ENCODE data around the gene RBM27.
"Not testable (repeated sequence)": the region's sequence is repeated elsewhere in the genome, so short reads cannot be mapped to it uniquely, and the experiment has no call there.

RBM27 gene

DNA sequence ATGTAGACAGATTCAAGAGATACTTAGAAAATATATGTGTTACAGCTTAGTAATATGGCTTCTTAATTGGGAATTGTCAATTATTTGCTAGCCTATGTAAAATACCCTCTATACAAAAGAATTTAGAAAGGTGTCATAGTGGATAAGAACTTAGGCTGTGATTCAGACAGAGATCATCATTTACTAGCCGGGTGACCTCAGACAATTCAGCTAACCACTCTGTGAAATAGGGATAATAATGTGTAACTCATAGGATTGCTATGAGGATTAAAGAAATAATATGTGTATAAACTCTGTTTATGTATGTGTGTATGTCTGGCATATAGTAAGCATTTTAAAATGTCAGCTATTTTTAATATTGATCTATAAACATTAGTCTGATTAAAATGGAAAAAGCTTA, 15.0 kb upstream of the RBM27 start:
- no peaks in the 10 kb centered on the region for H3K36me3 ChIP-seq (ENCODE audit: control insufficient read depth in 1 of 2, insufficient read depth in 2 of 2, low read length in 2 of 2)
- no peak overlapping the region for H3K27ac ChIP-seq (ENCODE audit: low read depth, low read length)
- H4K12ac ChIP-seq (ENCODE audit: low read depth, low read length) = no peak overlapping the region
- H3K79me2 ChIP-seq (ENCODE audit: control insufficient read depth, insufficient read depth, low read length, poor library complexity) = no peaks in the 10 kb centered on the region
- H2BK12ac ChIP-seq (ENCODE audit: low read length) = no peak overlapping the region
- no peak overlapping the region for H2AFZ ChIP-seq (ENCODE audit: insufficient read depth, low read length, poor library complexity)
- H3K27me3 ChIP-seq (ENCODE audit: insufficient read depth, low read length) = no peaks in the 10 kb centered on the region
- H2BK5ac ChIP-seq (ENCODE audit: low read depth, low read length, poor library complexity) = no peak overlapping the region
- no peaks in the 10 kb centered on the region for H3K79me1 ChIP-seq (ENCODE audit: low read length)
- H4K91ac ChIP-seq (ENCODE audit: low read depth, low read length) = no peak overlapping the region
- H3K9ac ChIP-seq (ENCODE audit: low read length) = no peak overlapping the region
- no peaks in the 10 kb centered on the region for H3K9me3 ChIP-seq (ENCODE audit: insufficient read depth, low read depth, low read length)
- no peak overlapping the region for H2BK120ac ChIP-seq (ENCODE audit: insufficient read depth, low read length, poor library complexity)
- H3K4me3 ChIP-seq (ENCODE audit: low read depth, low read length) = no peak overlapping the region
- no peak overlapping the region for H4K8ac ChIP-seq (ENCODE audit: low read depth, low read length)
- H3K4ac ChIP-seq (ENCODE audit: low read depth, low read length) = no peak overlapping the region
- H3K18ac ChIP-seq (ENCODE audit: low read length) = no peak overlapping the region
- H3K14ac ChIP-seq (ENCODE audit: low read length) = no peak overlapping the region
- peaks cover 0 to under 1% of the 10 kb centered on the region in 2 experiments for H3K4me1 ChIP-seq (ENCODE audit: control insufficient read depth in 1 of 2, insufficient read depth in 2 of 2, low read length in 2 of 2)
- WGBS (ENCODE audit: extremely low coverage, insufficient coverage, insufficient read length) = no CpG with 5 or more reads among the region's 1 CpG
- no peak overlapping the region for H3K4me2 ChIP-seq (ENCODE audit: low read length)
- H2AK5ac ChIP-seq (ENCODE audit: low read length) = no peak overlapping the region
- no peak for DNase-seq
- no peak overlapping the region for H3K23ac ChIP-seq (ENCODE audit: low read length)

DNA sequence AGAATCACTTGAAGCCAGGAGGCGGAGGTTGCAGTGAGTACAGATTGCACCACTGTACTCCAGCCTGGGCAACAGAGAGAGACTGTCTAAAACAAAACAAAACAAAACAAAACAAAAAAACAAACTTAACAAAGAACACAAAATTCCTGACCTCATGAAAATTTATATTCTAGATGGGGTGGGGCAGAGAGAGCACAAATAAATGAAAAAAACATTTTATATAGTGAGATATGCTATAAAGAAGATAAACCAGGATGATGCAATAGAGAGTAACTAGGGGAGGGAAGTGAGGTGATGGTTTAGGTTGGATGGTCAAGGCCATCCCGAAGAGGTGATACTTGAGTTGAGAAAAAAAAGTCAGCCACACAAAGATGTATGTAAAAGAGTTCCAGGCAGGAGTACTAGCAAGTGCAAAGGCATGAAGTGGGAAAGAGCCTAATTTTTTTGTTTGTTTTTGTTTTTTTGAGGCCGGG, 10.8 kb upstream of the RBM27 start:
- Histone ChIP-seq H2BK12ac (ENCODE audit: low read length) (no peak overlapping the region), H3K9me3 (ENCODE audit: insufficient read depth, low read depth, low read length) (no peaks in the 10 kb centered on the region), H3K4ac (ENCODE audit: low read depth, low read length) (no peak overlapping the region), H2AFZ (ENCODE audit: insufficient read depth, low read length, poor library complexity) (no peak overlapping the region), H4K91ac (ENCODE audit: low read depth, low read length) (no peak overlapping the region), H3K27me3 (ENCODE audit: insufficient read depth, low read length) (no peaks in the 10 kb centered on the region), H2BK120ac (ENCODE audit: insufficient read depth, low read length, poor library complexity) (no peak overlapping the region), H3K23ac (ENCODE audit: low read length) (no peak overlapping the region), H3K14ac (ENCODE audit: low read length) (no peak overlapping the region), H3K4me3 (ENCODE audit: low read depth, low read length) (no peak overlapping the region), H2AK5ac (ENCODE audit: low read length) (no peak overlapping the region), H4K8ac (ENCODE audit: low read depth, low read length) (no peak overlapping the region), H3K18ac (ENCODE audit: low read length) (no peak overlapping the region), H3K79me2 (ENCODE audit: control insufficient read depth, insufficient read depth, low read length, poor library complexity) (no peaks in the 10 kb centered on the region), H3K79me1 (ENCODE audit: low read length) (no peaks in the 10 kb centered on the region), H4K12ac (ENCODE audit: low read depth, low read length) (no peak overlapping the region), H3K27ac (ENCODE audit: low read depth, low read length) (no peak overlapping the region), H3K4me1 (ENCODE audit: control insufficient read depth in 1 of 2, insufficient read depth in 2 of 2, low read length in 2 of 2) (no peaks in the 10 kb centered on the region), H3K36me3 (ENCODE audit: control insufficient read depth in 1 of 2, insufficient read depth in 2 of 2, low read length in 2 of 2) (no peaks in the 10 kb centered on the region), H2BK5ac (ENCODE audit: low read depth, low read length, poor library complexity) (no peak overlapping the region), H3K4me2 (ENCODE audit: low read length) (no peak overlapping the region), H3K9ac (ENCODE audit: low read length) (no peak overlapping the region)
- DNase-seq = no peak
- no CpG with 5 or more reads among the region's 3 CpGs for WGBS (ENCODE audit: extremely low coverage, insufficient coverage, insufficient read length)

DNA sequence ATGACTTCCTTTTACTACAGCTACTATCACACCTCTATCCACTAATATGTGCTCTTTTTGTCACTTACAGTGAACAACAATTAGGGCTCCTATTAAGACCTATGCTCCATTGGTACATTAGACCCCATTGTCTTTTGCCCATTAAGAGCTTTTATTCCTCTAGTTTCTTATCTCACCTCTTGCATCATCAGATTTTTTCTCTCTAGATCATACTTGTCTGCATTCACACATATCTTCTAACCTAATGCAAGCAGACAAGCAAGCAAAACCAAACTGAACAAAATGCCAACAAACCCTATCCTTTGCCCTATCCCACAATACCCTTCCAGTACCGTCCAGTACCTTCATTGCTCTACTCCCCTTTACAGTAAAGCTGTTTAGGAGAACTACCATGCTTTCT, 10.1 kb upstream of the RBM27 start:
- Histone ChIP-seq H2AFZ (ENCODE audit: insufficient read depth, low read length, poor library complexity) (no peak overlapping the region), H3K4me1 (ENCODE audit: control insufficient read depth in 1 of 2, insufficient read depth in 2 of 2, low read length in 2 of 2) (no peaks in the 10 kb centered on the region), H3K4me3 (ENCODE audit: low read depth, low read length) (no peak overlapping the region), H3K23ac (ENCODE audit: low read length) (no peak overlapping the region), H3K79me2 (ENCODE audit: control insufficient read depth, insufficient read depth, low read length, poor library complexity) (no peaks in the 10 kb centered on the region), H3K4me2 (ENCODE audit: low read length) (no peak overlapping the region), H3K14ac (ENCODE audit: low read length) (no peak overlapping the region), H2BK5ac (ENCODE audit: low read depth, low read length, poor library complexity) (no peak overlapping the region), H3K18ac (ENCODE audit: low read length) (no peak overlapping the region), H3K4ac (ENCODE audit: low read depth, low read length) (no peak overlapping the region), H3K79me1 (ENCODE audit: low read length) (no peaks in the 10 kb centered on the region), H4K12ac (ENCODE audit: low read depth, low read length) (no peak overlapping the region), H3K27me3 (ENCODE audit: insufficient read depth, low read length) (no peaks in the 10 kb centered on the region), H2AK5ac (ENCODE audit: low read length) (no peak overlapping the region), H4K91ac (ENCODE audit: low read depth, low read length) (no peak overlapping the region), H2BK12ac (ENCODE audit: low read length) (no peak overlapping the region), H3K9me3 (ENCODE audit: insufficient read depth, low read depth, low read length) (no peaks in the 10 kb centered on the region), H3K27ac (ENCODE audit: low read depth, low read length) (no peak overlapping the region), H3K36me3 (ENCODE audit: control insufficient read depth in 1 of 2, insufficient read depth in 2 of 2, low read length in 2 of 2) (no peaks in the 10 kb centered on the region), H2BK120ac (ENCODE audit: insufficient read depth, low read length, poor library complexity) (no peak overlapping the region), H4K8ac (ENCODE audit: low read depth, low read length) (no peak overlapping the region), H3K9ac (ENCODE audit: low read length) (no peak overlapping the region)
- no CpG with 5 or more reads among the region's 1 CpG for WGBS (ENCODE audit: extremely low coverage, insufficient coverage, insufficient read length)
- peak in 1 of 2 donors; percentile 16 for DNase-seq

DNA sequence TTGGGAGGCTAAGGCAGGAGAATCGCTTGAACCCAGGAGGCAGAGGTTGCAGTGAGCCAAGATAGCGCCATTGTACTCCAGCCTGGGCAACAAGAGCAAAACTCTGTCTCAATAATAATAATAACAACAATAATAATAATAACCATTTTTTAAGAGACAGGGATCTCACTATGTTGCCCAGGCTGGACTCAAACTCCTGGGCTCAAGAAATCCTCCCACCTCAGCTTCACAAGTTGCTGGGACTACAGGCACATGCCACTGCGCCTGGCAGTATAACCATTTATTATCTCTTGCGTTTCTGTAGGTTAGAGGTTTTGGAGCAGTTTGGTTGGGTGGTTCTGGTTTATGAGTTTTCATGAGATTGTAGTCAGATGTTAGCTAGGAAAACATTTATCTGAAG, 8.4 kb upstream of the RBM27 start:
- H3K4me1 ChIP-seq (ENCODE audit: control insufficient read depth in 1 of 2, insufficient read depth in 2 of 2, low read length in 2 of 2); H3K79me2 ChIP-seq (ENCODE audit: control insufficient read depth, insufficient read depth, low read length, poor library complexity); H3K4me3 ChIP-seq (ENCODE audit: low read depth, low read length); H3K23ac ChIP-seq (ENCODE audit: low read length); H3K9me3 ChIP-seq (ENCODE audit: insufficient read depth, low read depth, low read length); H3K14ac ChIP-seq (ENCODE audit: low read length); H3K36me3 ChIP-seq (ENCODE audit: control insufficient read depth in 1 of 2, insufficient read depth in 2 of 2, low read length in 2 of 2); DNase-seq; H3K4me2 ChIP-seq (ENCODE audit: low read length); H2AK5ac ChIP-seq (ENCODE audit: low read length); H3K27ac ChIP-seq (ENCODE audit: low read depth, low read length); H2BK12ac ChIP-seq (ENCODE audit: low read length); H3K9ac ChIP-seq (ENCODE audit: low read length); H4K8ac ChIP-seq (ENCODE audit: low read depth, low read length); H3K4ac ChIP-seq (ENCODE audit: low read depth, low read length); H3K79me1 ChIP-seq (ENCODE audit: low read length); H2AFZ ChIP-seq (ENCODE audit: insufficient read depth, low read length, poor library complexity); H3K27me3 ChIP-seq (ENCODE audit: insufficient read depth, low read length); H2BK5ac ChIP-seq (ENCODE audit: low read depth, low read length, poor library complexity); H3K18ac ChIP-seq (ENCODE audit: low read length); H2BK120ac ChIP-seq (ENCODE audit: insufficient read depth, low read length, poor library complexity); H4K12ac ChIP-seq (ENCODE audit: low read depth, low read length); H4K91ac ChIP-seq (ENCODE audit: low read depth, low read length): not testable (repeated sequence)
- WGBS (ENCODE audit: extremely low coverage, insufficient coverage, insufficient read length) = no CpG with 5 or more reads among the region's 4 CpGs
